ENCODE measurements around the gene ZNF189. TPM values are rescaled to one million over a fixed set of nuclear protein-coding genes. Genes with fewer than 3 reads are reported as not detected.

ZNF189 gene
- polyA plus RNA-seq, 3 donors: 0.72 to 1.8 (median 1.2) TPM

DNA sequence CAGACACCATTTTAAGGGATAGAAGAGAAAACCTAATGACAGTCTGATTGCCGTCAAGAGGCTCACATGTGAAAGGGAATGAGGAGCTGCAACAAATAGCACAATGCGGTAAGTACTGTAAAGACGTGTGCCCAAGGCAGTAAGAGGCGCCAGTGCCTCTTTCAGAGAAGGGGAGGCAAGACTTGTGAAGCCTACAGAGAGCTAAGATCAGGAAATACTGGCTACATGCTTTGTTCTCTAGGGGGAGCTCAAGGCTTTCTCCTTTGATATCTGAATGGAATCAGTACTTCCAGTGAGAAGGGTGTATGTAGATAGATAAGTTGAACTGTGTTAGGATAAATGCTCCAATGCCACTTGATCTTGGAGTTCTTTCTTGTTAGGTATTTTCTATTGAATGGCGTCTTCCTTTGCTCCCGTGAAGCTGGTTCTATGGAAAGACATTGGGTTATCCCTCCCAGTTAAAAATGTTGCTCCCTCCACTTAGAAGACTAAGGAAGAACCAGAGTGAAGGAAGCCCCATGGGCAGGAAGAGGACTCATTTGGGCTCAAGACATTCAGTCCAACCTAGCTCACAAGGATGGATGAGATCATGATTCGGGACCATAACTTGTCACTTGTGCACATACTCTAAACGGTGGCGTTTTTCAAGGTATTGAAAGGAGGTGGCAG, 60.4 kb downstream of the ZNF189 start:
- no peaks in the 10 kb centered on the region for H3K79me2 ChIP-seq (ENCODE audit: insufficient read depth, low read length)
- H3K27me3 Mint-ChIP-seq (ENCODE audit: low read depth in 3 of 3): peaks cover 4 to 14% (median 5%) of the 10 kb centered on the region in 3 donors
- no peaks in the 10 kb centered on the region for H4K20me1 ChIP-seq (ENCODE audit: insufficient read depth, low read length)
- H3K9me3 ChIP-seq (replicated peaks in 1 of 2; ENCODE audit: control insufficient read depth in 1 of 2, insufficient read depth in 1 of 2, low read length in 2 of 2): no peaks in the 10 kb centered on the region
- no peak overlapping the region for H3K27ac Mint-ChIP-seq
- 11% methylated on average over 4 of the region's 9 CpGs for WGBS (ENCODE audit: insufficient coverage)
- H3K36me3 ChIP-seq (replicated peaks in 1 of 2; ENCODE audit: control insufficient read depth in 1 of 2, insufficient read depth in 2 of 2, low read length in 2 of 2): no peaks in the 10 kb centered on the region
- no peak overlapping the region for H2AFZ ChIP-seq (ENCODE audit: insufficient read depth, low read depth, low read length, poor library complexity, severe bottlenecking)
- H3K4me2 ChIP-seq (replicated peaks; ENCODE audit: extremely low read depth, low read length, poor library complexity, severe bottlenecking): no peak overlapping the region
- no peaks in the 10 kb centered on the region for H3K9me3 Mint-ChIP-seq
- no peak overlapping the region for H3K9ac ChIP-seq (ENCODE audit: insufficient read depth, low read length, poor library complexity, severe bottlenecking)
- no peaks in the 10 kb centered on the region for H3K4me1 Mint-ChIP-seq
- H3K27me3 ChIP-seq (ENCODE audit: control insufficient read depth in 2 of 2, insufficient read depth in 2 of 2, low read length in 2 of 2): no peaks in the 10 kb centered on the region
- no peaks in the 10 kb centered on the region for H3K4me1 ChIP-seq (ENCODE audit: control insufficient read depth in 1 of 2, insufficient read depth in 2 of 2, low read length in 2 of 2)
- no peak overlapping the region for H3K4me3 Mint-ChIP-seq
- H3K4me3 ChIP-seq (replicated peaks in 1 of 3; ENCODE audit: low read depth in 2 of 3, low read length in 3 of 3): no peak overlapping the region
- H3K36me3 Mint-ChIP-seq: no peaks in the 10 kb centered on the region
- intact Hi-C loops (cut with micrococcal nuclease): no loop called here
- no peak overlapping the region for H3K27ac ChIP-seq (ENCODE audit: low read depth in 1 of 2, low read length in 2 of 2)
- DNase-seq: peak; percentile 5 to 16 (median 15)
- TF ChIP-seq, protein P1, sequence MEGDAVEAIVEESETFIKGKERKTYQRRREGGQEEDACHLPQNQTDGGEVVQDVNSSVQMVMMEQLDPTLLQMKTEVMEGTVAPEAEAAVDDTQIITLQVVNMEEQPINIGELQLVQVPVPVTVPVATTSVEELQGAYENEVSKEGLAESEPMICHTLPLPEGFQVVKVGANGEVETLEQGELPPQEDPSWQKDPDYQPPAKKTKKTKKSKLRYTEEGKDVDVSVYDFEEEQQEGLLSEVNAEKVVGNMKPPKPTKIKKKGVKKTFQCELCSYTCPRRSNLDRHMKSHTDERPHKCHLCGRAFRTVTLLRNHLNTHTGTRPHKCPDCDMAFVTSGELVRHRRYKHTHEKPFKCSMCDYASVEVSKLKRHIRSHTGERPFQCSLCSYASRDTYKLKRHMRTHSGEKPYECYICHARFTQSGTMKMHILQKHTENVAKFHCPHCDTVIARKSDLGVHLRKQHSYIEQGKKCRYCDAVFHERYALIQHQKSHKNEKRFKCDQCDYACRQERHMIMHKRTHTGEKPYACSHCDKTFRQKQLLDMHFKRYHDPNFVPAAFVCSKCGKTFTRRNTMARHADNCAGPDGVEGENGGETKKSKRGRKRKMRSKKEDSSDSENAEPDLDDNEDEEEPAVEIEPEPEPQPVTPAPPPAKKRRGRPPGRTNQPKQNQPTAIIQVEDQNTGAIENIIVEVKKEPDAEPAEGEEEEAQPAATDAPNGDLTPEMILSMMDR (IDR thresholded peaks at IDR 0.05): peak; percentile 58

Small RNA genes lying within 50 kb of the gene (small RNA-seq; reads per million reads assigned to genes)
- gene AL353621.2 (ENCODE audit: insufficient read length, low read depth): not detected

Other genes with a start within 250 kb of the ZNF189 start
- gene BAAT, start 13.8 kb upstream of the ZNF189 start, polyA plus RNA-seq: not detected
- gene MRPL50, start 233 bp upstream of the ZNF189 start, polyA plus RNA-seq: 1 to 10 TPM; 1.9 to 4.9 (median 4.8) TPM
- not detected for gene ALDOB, start 36.9 kb downstream of the ZNF189 start, polyA plus RNA-seq
- gene RNF20, start 135.0 kb downstream of the ZNF189 start, polyA plus RNA-seq: 10 to 100 TPM in 2 of 3 donors, 1 to 10 TPM in 1; 7.2 to 35.2 (median 22.3) TPM
- gene PPP3R2, start 196.1 kb downstream of the ZNF189 start, polyA plus RNA-seq: under 1 TPM in 1 of 3 donors, not detected in 2; 0.11 TPM

All from CD14-positive monocyte (primary cell).